ENCODE data around the gene CSNK1E. TPM values are rescaled to one million over a fixed set of nuclear protein-coding genes. Genes with fewer than 3 reads are reported as not detected.

Gene CSNK1E
- total and polyA plus RNA-seq, 4 donors = 87.2 to 121 (median 112) TPM

DNA sequence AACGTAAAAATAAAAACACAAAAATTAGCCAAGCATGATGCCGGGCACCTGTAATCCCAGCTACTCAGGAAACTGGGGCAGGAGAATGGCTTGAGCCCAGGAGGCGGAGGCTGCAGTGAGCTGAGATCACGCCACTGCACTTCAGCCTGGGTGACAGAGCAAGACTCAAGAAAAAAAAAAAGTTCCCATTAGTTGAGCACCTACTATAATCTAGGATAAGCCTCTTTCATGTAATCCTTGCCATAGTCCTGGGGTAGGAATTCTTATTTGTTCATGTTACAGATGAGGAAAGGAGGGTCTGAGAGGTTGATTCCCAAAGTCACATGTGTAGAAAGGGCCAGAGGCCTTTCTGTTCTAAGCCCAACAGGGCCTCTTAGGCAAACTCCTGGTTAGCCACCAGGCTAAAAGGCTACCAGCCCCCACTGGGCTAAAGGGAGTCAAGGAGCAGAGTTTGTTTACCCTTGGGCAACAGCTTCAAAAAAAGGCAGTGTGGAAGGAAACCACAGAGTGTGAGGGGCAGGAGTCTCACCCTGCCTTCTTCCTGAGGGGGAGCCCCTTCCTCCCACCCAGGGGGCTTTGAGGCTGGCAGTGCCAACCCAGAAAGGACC, 21.6 kb upstream of the CSNK1E start:
- ATAC-seq (ENCODE audit: insufficient read depth, low FRiP score) (no peak), DNase-seq (no peak)
- Histone ChIP-seq H3K9ac (ENCODE audit: insufficient read depth in 1 of 2, low read length in 2 of 2) (no peak overlapping the region), H3K27me3 (ENCODE audit: control insufficient read depth in 3 of 3, insufficient read depth in 3 of 3, low read length in 2 of 3) (peaks cover 0 to 6% (median 2%) of the 10 kb centered on the region in 3 donors), H3K4me3 (no peak overlapping the region), H3K4me1 (ENCODE audit: control insufficient read depth in 5 of 5, insufficient read depth in 5 of 5, low read length in 5 of 5) (peaks cover 0 to 5% (median 0%) of the 10 kb centered on the region in 5 donors), H3K27ac (ENCODE audit: low read depth in 1 of 2, low read length in 1 of 2) (no peak overlapping the region), H3K36me3 (ENCODE audit: control insufficient read depth in 4 of 4, insufficient read depth in 4 of 4, low read length in 4 of 4) (no peaks in the 10 kb centered on the region), H3K9me3 (ENCODE audit: control insufficient read depth in 4 of 4, insufficient read depth in 3 of 4, low read length in 3 of 4) (no peaks in the 10 kb centered on the region)
- TF ChIP-seq, protein P1, sequence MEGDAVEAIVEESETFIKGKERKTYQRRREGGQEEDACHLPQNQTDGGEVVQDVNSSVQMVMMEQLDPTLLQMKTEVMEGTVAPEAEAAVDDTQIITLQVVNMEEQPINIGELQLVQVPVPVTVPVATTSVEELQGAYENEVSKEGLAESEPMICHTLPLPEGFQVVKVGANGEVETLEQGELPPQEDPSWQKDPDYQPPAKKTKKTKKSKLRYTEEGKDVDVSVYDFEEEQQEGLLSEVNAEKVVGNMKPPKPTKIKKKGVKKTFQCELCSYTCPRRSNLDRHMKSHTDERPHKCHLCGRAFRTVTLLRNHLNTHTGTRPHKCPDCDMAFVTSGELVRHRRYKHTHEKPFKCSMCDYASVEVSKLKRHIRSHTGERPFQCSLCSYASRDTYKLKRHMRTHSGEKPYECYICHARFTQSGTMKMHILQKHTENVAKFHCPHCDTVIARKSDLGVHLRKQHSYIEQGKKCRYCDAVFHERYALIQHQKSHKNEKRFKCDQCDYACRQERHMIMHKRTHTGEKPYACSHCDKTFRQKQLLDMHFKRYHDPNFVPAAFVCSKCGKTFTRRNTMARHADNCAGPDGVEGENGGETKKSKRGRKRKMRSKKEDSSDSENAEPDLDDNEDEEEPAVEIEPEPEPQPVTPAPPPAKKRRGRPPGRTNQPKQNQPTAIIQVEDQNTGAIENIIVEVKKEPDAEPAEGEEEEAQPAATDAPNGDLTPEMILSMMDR (IDR thresholded peaks at IDR 0.05; ENCODE audit: control extremely low read depth, extremely low read depth) = no peak
- WGBS, 2 donors = 97% methylated on average over 4 of the region's 4 CpGs

DNA sequence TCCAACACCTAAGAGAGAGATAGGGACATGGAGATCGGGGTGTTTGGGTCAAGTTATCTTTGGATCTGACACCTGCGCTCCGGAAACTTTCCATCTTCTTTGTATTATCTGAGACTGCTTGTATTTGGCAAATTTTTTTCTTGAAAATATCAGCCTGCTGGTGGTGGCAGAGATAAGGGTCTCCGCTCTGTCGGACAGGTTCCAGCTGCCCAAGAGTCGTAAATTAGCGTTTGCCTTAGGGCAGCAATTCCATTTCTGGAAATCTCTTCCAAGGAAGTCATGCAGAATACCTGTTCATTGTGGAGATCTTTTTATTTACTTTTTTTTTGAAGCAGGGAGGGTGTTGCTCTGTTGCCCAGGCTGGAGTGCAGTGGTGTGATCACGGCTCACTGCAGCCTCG, 19.5 kb upstream of the CSNK1E start:
- Histone ChIP-seq H3K9ac (ENCODE audit: insufficient read depth in 1 of 2, low read length in 2 of 2) (no peak overlapping the region), H3K27ac (ENCODE audit: low read depth in 1 of 2, low read length in 1 of 2) (no peak overlapping the region)
- TF ChIP-seq, protein P1 (IDR thresholded peaks at IDR 0.05; ENCODE audit: control extremely low read depth, extremely low read depth) = no peak

DNA sequence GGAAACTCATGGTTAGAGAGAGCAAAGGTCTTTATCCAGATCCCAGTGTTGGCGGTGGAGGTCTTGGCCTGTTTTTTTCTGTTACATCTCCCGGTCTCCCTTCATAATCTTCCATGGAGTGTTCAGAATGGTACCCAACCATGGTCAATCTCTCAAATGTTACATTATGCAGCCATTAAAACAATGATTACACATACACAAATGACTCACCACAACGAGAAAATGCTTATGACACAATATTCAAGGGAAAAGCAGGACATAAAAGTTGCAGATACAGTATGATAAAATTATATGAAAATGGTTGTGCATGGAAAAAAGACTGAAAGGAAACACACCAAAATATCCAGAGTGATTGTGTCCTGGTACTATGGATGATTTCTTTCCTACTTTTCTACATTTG, 17.8 kb upstream of the CSNK1E start:
- Histone ChIP-seq H3K4me1 (ENCODE audit: control insufficient read depth in 5 of 5, insufficient read depth in 5 of 5, low read length in 5 of 5) (peaks cover 0 to 5% (median 0%) of the 10 kb centered on the region in 5 donors), H3K4me3 (no peak overlapping the region), H3K9ac (ENCODE audit: insufficient read depth in 1 of 2, low read length in 2 of 2) (no peak overlapping the region), H3K27me3 (ENCODE audit: control insufficient read depth in 3 of 3, insufficient read depth in 3 of 3, low read length in 2 of 3) (peaks cover 0 to 6% (median 2%) of the 10 kb centered on the region in 3 donors), H3K27ac (ENCODE audit: low read depth in 1 of 2, low read length in 1 of 2) (no peak overlapping the region), H3K9me3 (ENCODE audit: control insufficient read depth in 4 of 4, insufficient read depth in 3 of 4, low read length in 3 of 4) (no peaks in the 10 kb centered on the region), H3K36me3 (ENCODE audit: control insufficient read depth in 4 of 4, insufficient read depth in 4 of 4, low read length in 4 of 4) (no peaks in the 10 kb centered on the region)
- DNase-seq (no peak), ATAC-seq (ENCODE audit: insufficient read depth, low FRiP score) (no peak)
- WGBS, 2 donors = 72 to 82% methylated on average over 3 of the region's 3 CpGs
- TF ChIP-seq, protein P1 (IDR thresholded peaks at IDR 0.05; ENCODE audit: control extremely low read depth, extremely low read depth) = no peak

More for the DNA sequence above, 19.5 kb upstream of the CSNK1E start:
- no peaks in the 10 kb centered on the region for H3K36me3 ChIP-seq (ENCODE audit: control insufficient read depth in 4 of 4, insufficient read depth in 4 of 4, low read length in 4 of 4)
- H3K9me3 ChIP-seq (ENCODE audit: control insufficient read depth in 4 of 4, insufficient read depth in 3 of 4, low read length in 3 of 4) = no peaks in the 10 kb centered on the region
- H3K27me3 ChIP-seq (ENCODE audit: control insufficient read depth in 3 of 3, insufficient read depth in 3 of 3, low read length in 2 of 3) = peaks cover 0 to 6% (median 2%) of the 10 kb centered on the region in 3 donors
- WGBS, 2 donors = 43 to 50% methylated on average over 9 of the region's 9 CpGs
- DNase-seq (peak in 1 of 3 donors; percentile 17), ATAC-seq (ENCODE audit: insufficient read depth, low FRiP score) (no peak)
- H3K4me3 ChIP-seq = no peak overlapping the region
- peaks cover 0 to 5% (median 0%) of the 10 kb centered on the region in 5 donors for H3K4me1 ChIP-seq (ENCODE audit: control insufficient read depth in 5 of 5, insufficient read depth in 5 of 5, low read length in 5 of 5)

DNA sequence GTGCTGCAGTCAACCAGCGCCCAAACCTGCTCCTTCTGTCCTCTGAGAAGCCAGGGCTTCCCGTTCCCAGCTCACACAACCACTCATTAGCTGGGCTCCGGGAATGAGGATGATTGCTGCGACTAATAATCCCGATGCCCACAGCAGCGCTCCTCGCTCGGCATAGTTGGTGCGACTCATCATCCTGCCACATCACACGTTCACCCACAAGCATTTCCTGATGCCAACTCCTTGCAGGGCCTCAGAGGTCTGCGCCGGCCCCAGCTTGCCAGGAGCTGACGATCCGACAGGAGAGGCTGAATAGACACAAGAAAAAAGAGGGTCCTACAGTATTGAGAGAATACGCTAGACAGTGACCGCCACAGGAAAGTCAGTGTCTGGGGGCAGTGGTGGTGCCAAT, 10.6 kb upstream of the CSNK1E start:
- Histone ChIP-seq H3K9ac (ENCODE audit: insufficient read depth in 1 of 2, low read length in 2 of 2) (no peak overlapping the region), H3K9me3 (ENCODE audit: control insufficient read depth in 4 of 4, insufficient read depth in 3 of 4, low read length in 3 of 4) (no peaks in the 10 kb centered on the region), H3K36me3 (ENCODE audit: control insufficient read depth in 4 of 4, insufficient read depth in 4 of 4, low read length in 4 of 4) (no peaks in the 10 kb centered on the region), H3K4me1 (ENCODE audit: control insufficient read depth in 5 of 5, insufficient read depth in 5 of 5, low read length in 5 of 5) (no peaks in the 10 kb centered on the region), H3K27ac (ENCODE audit: low read depth in 1 of 2, low read length in 1 of 2) (no peak overlapping the region), H3K27me3 (ENCODE audit: control insufficient read depth in 3 of 3, insufficient read depth in 3 of 3, low read length in 2 of 3) (no peaks in the 10 kb centered on the region), H3K4me3 (no peak overlapping the region)
- ATAC-seq (ENCODE audit: insufficient read depth, low FRiP score) = no peak
- TF ChIP-seq, protein P1 (IDR thresholded peaks at IDR 0.05; ENCODE audit: control extremely low read depth, extremely low read depth) = no peak
- no peak for DNase-seq
- 70 to 81% methylated on average over 16 of the region's 16 CpGs for WGBS, 2 donors
